ENCODE measurements around the gene NFIC. TPM values are rescaled to one million over a fixed set of nuclear protein-coding genes. Genes with fewer than 3 reads are reported as not detected.
A peak's percentile ranks its signal among the peaks of the same experiment; 100 is the strongest.

NFIC gene
- total and polyA plus RNA-seq, 10 of the 15 experiments (the other 5 are each of a cell fraction or from before 2014, with no cell fraction given), result 0.71 to 53.5 (median 10.2) TPM

DNA sequence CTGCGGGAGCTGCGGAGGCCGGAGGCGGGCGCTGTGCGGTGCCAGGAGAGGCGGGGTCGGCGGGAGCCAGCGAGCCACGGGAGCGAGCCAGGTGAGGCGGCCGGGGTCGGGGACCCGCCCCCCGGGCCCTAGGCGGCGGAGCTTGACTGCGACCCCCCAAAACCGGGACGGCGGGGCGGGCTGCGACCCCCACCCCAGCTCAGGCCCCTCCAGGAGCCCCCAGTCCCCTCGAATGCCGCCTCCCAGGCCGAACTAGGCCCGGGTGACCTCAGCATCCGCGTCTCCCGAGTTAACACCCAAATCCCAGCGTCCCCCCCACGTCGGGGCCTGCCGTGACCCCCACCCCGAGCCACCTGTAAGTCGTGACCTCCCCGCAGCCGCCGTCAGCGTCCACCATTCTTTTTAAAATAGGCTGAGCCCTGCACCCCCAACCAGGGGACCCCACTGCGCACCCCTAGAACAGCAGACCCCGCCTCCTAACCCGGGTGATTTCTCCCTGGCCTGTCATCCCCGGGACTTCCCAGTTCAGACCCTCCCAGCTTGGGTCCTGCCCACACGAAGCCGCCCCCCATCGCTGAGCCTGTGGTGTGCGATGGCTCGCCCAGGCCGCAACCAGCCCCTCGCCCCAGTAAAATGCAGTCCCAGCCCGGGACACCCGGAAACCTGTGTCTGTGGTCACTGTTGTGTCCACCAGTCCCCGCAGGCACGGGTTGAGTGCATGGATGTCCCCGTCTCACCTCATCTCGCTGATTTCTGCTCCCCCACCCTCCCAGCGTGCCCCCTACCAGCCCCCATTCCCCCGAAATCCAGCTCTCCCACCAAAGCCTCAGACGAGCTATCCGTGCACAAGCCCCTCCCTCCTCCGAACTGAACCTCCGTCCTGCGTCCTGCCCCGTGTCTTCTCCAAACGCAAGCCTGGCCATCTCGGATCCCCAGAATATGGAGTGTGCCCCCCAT lies 140.3 kb downstream of the NFIC start:
- Histone ChIP-seq H3K79me2 (ENCODE audit: control insufficient read depth, insufficient read depth, low read length) (peaks cover 39% of the 10 kb centered on the region), H3K4me2 (ENCODE audit: control insufficient read depth, insufficient read depth) (peak overlapping the region; percentile 66), H2AFZ (ENCODE audit: control insufficient read depth, low read depth, low read length) (peak overlapping the region; percentile 59), H3K4me3 (peak overlapping the region; percentile 99), H3K27ac (ENCODE audit: control insufficient read depth, insufficient read depth) (peak overlapping the region; percentile 73), H4K20me1 (ENCODE audit: control insufficient read depth, insufficient read depth) (no peaks in the 10 kb centered on the region), H3K27me3 (replicated peaks in 1 of 2; ENCODE audit: control insufficient read depth in 2 of 2, insufficient read depth in 2 of 2, low read length in 1 of 2) (no peaks in the 10 kb centered on the region), H3K4me1 (ENCODE audit: control insufficient read depth, insufficient read depth, low read length) (peaks cover 7% of the 10 kb centered on the region), H3K9ac (ENCODE audit: control insufficient read depth, insufficient read depth, low read length) (peak overlapping the region; percentile 87), H3K9me3 (replicated peaks; ENCODE audit: control insufficient read depth, insufficient read depth, low read length) (no peaks in the 10 kb centered on the region), H3K36me3 (ENCODE audit: control insufficient read depth in 2 of 2, insufficient read depth in 2 of 2, low read length in 1 of 2) (peaks cover 0 to 1% of the 10 kb centered on the region in 2 experiments; a peak in 3 of 4 replicates)
- FAIRE-seq (peak; percentile 35), ATAC-seq (peak; percentile 15), DNase-seq (ENCODE audit: low read depth, low spot score) (no peak)
- CTCF ChIA-PET, result interaction anchor here (0.6 kb wide), 1 partner anchor 31 kb away, joined by 3 read pairs; no protein-coding TSS in a partner anchor
- under 1% methylated on average over 46 of the region's 69 CpGs for WGBS (ENCODE audit: insufficient coverage, insufficient replicate concordance, low lambda C conversion rate, missing lambda C conversion rate)
- POLR2A ChIA-PET, result interaction anchor here (0.6 to 0.9 kb wide), 3 partner anchors 8 to 680 kb away, joined by 3 to 4 read pairs (median 4); no protein-coding TSS in a partner anchor
- RAD21 ChIA-PET (ENCODE audit: unreplicated experiment), result no interaction called here
- BruUV-seq (replicated peaks), result no TSS peak
- in situ Hi-C loops (cut with MboI), result no loop called here
- SMC1A ChIA-PET (ENCODE audit: uncharacterized antibody, unreplicated experiment), result no interaction called here
- intact Hi-C loops (cut with micrococcal nuclease; ENCODE audit: unreplicated experiment), result no loop called here
- TF ChIP-seq ZNF217 (IDR thresholded peaks at IDR 0.05), result peak; percentile 16; the same call in 1 of the 2 replicates
- TF ChIP-seq NR2C1 (IDR thresholded peaks at IDR 0.05), result no peak; the same call in 1 of the 2 replicates
- TF ChIP-seq GATAD2B (conservative IDR thresholded peaks at IDR 0.05; ENCODE audit: low read depth), result peak; percentile 77; the same call in 1 of the 2 replicates
- no peak for TF ChIP-seq KAT2A (conservative IDR thresholded peaks at IDR 0.05; ENCODE audit: control insufficient read depth, low read depth, low read length)
- peak; percentile 56; the same call in 1 of the 2 replicates for TF ChIP-seq DPF2 (IDR thresholded peaks at IDR 0.05)
- TF ChIP-seq BHLHE40 (IDR thresholded peaks at IDR 0.05; ENCODE audit: borderline replicate concordance in 1 of 2, low read depth in 2 of 2, low read length in 1 of 2), result 0 out of 4 replicates have a peak, but pooled peaks of 1 of the 2 experiments have one; percentile 18
- 0 out of 2 replicates have a peak, but pooled peaks have one; percentile 5 for TF ChIP-seq SMARCA5 (IDR thresholded peaks at IDR 0.05)
- no peak for TF ChIP-seq FOS (IDR thresholded peaks at IDR 0.05; ENCODE audit: borderline replicate concordance, extremely low read depth, insufficient read length)
- TF ChIP-seq BRCA1 (IDR thresholded peaks at IDR 0.05; ENCODE audit: low read depth, low read length), result no peak
- 0 out of 2 replicates have a peak, but pooled peaks have one; percentile 5 for TF ChIP-seq POLR2AphosphoS5 (IDR thresholded peaks at IDR 0.05; ENCODE audit: low read length)
